GM10266 (cell line): ENCODE data around the gene KRT27.
A peak's percentile ranks its signal among the peaks of the same experiment; 100 is the strongest.

ENCODE experiments used
- DNase-seq: peaks from one replicate; pipeline ENCODE4 v3.0.0; 2012; ENCODE audit errors: extremely low spot score
- CTCF ChIP-seq: IDR thresholded peaks from 2 replicates; pipeline ENCODE4 v1.5.1; 2012; ENCODE audit warnings: mild to moderate bottlenecking, low read depth; ENCODE audit not compliant: control insufficient read depth, insufficient read depth; ENCODE audit errors: missing control alignments

Gene KRT27

GRCh38 chr17:40730970-40731369 is 51.4 kb downstream of the KRT27 start:
- DNase-seq, result no peak
- no peak for TF ChIP-seq CTCF

GRCh38 chr17:40727447-40728231 is 54.7 kb downstream of the KRT27 start:
- peak; percentile 33 for DNase-seq
- no peak for TF ChIP-seq CTCF

GRCh38 chr17:40726919-40727318 is 55.4 kb downstream of the KRT27 start:
- no peak for DNase-seq
- peak; percentile 11 for TF ChIP-seq CTCF
